Neutrophil (primary cell): ENCODE measurements around the gene EYA2.

Experiments
- H3K27ac ChIP-seq: fragments of 200-600 bp; sonication (generic); 2 replicates; pipeline ENCODE4 v1.5.1; 2016; ENCODE audit warnings: mild to moderate bottlenecking, moderate library complexity
- H3K27me3 ChIP-seq: fragments of 200-600 bp; sonication (generic); 2 replicates; pipeline ENCODE4 v1.6.0; 2016; ENCODE audit warnings: mild to moderate bottlenecking
- H3K36me3 ChIP-seq: fragments of 200-600 bp; sonication (generic); 2 replicates; pipeline ENCODE4 v1.5.1; 2017
- H3K4me1 ChIP-seq, 2 experiments: fragments of 200-600 bp in 1 of 2; sonication (generic) in 1 of 2; 1 replicate in 1 of 2; 2 replicates in 1 of 2; pipeline versions ENCODE4 v1.5.1 to v1.6.1; 2013 to 2016; ENCODE audit warnings: low read depth in 1 of 2, low read length in 1 of 2, mild to moderate bottlenecking in 1 of 2, moderate library complexity in 1 of 2; ENCODE audit not compliant: control insufficient read depth in 1 of 2, insufficient read depth in 1 of 2
- H3K4me3 ChIP-seq, 2 experiments: fragments of 200-600 bp in 1 of 2; sonication (generic) in 1 of 2; 1 replicate in 1 of 2; 2 replicates in 1 of 2; pipeline ENCODE4 v1.5.1; 2013 to 2016; ENCODE audit warnings: low read depth in 1 of 2, low read length in 1 of 2, mild to moderate bottlenecking in 1 of 2, moderate library complexity in 1 of 2
- H3K9me3 ChIP-seq: fragments of 200-600 bp; sonication (generic); 2 replicates; pipeline ENCODE4 v1.5.1; 2016
- TF ChIP-seq, protein P1 (sequence below): fragments of 200-600 bp; sonication (generic); IDR thresholded peaks from 2 replicates; pipeline ENCODE4 v1.5.1; 2016; ENCODE audit warnings: antibody characterized with exemption

EYA2 gene

DNA sequence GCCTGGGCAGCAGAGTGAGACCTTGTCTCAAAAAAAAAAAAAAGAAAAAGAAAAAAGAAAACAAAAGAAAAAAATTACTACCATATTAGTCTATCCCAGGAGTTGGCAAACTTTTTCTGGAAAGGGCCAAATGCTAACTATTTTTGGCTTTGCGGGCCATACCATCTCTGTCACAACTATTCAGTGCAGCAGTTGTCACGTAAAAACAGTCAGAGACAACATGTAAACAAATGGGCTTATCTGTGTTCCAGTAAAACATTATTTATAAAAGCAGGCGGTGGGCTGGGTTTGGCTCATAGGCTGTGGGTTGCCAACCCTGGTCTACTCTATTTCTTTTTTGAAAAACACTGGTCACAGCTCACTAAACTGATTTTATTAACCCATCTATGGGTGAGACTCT lies 53.4 kb downstream of the EYA2 start:
- Histone ChIP-seq H3K27ac (no peak overlapping the region), H3K36me3 (no peaks in the 10 kb centered on the region), H3K4me3 (no peak overlapping the region), H3K9me3 (no peaks in the 10 kb centered on the region), H3K4me1 (no peaks in the 10 kb centered on the region), H3K27me3 (peaks cover 6% of the 10 kb centered on the region)
- TF ChIP-seq, protein P1, sequence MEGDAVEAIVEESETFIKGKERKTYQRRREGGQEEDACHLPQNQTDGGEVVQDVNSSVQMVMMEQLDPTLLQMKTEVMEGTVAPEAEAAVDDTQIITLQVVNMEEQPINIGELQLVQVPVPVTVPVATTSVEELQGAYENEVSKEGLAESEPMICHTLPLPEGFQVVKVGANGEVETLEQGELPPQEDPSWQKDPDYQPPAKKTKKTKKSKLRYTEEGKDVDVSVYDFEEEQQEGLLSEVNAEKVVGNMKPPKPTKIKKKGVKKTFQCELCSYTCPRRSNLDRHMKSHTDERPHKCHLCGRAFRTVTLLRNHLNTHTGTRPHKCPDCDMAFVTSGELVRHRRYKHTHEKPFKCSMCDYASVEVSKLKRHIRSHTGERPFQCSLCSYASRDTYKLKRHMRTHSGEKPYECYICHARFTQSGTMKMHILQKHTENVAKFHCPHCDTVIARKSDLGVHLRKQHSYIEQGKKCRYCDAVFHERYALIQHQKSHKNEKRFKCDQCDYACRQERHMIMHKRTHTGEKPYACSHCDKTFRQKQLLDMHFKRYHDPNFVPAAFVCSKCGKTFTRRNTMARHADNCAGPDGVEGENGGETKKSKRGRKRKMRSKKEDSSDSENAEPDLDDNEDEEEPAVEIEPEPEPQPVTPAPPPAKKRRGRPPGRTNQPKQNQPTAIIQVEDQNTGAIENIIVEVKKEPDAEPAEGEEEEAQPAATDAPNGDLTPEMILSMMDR, result no peak

DNA sequence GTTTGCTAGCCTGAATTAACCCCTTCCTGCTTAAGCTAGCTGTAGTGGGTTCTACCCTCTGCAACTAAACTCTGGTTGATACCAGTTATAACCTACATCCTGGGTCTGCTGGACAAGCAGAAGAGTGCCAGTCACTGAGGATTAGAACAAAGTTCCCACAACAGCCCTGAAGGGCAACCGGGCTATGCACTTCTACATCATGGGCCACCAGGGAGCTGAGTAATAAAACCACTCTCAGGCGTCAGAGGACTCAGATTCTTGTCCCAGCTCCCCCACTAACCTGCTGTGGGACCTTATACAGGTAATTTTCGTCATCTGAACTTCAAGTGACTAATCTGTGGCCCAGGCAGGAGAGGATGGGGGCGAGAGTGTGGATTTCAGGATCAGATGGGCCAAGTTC lies 56.8 kb downstream of the EYA2 start:
- no peaks in the 10 kb centered on the region for H3K4me1 ChIP-seq
- TF ChIP-seq, protein P1, result no peak
- no peak overlapping the region for H3K4me3 ChIP-seq
- peaks cover 6% of the 10 kb centered on the region for H3K27me3 ChIP-seq
- no peaks in the 10 kb centered on the region for H3K36me3 ChIP-seq
- no peak overlapping the region for H3K27ac ChIP-seq
- H3K9me3 ChIP-seq, result no peaks in the 10 kb centered on the region

DNA sequence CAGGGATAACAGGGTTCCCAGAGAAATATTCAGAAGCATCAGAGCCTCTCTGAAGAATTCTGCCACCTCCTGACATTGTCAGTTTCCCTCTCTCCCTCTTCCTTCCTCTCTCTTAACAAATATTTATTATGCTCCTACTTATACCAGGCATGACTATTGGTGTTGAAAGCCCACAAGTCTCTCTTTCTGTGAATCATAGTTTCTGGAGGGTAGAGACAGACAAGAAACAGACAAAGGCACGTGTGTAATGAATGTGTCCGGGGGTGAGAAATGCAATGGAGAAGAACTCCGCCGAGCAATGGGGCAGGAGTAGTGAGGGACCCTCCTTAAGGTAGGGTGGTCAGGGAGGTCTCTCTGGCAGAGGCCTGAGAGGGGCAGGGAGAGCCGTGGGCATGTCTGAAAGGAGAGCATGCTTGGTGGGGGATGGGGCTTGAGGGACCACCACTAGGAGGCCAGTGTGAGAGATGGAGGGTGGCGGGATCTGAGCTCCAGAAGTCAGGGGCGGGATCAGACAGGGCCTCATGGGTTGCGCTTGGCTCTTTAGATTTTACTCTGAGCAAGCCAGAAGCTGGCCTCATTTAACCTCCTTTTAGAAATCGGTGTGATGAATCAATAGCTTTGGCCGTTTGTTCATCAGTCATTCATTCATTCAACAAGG lies 57.3 kb downstream of the EYA2 start:
- no peak overlapping the region for H3K27ac ChIP-seq
- no peaks in the 10 kb centered on the region for H3K9me3 ChIP-seq
- no peak overlapping the region for H3K4me3 ChIP-seq
- TF ChIP-seq, protein P1, result no peak
- peaks cover 6% of the 10 kb centered on the region for H3K27me3 ChIP-seq
- H3K4me1 ChIP-seq, result no peaks in the 10 kb centered on the region
- H3K36me3 ChIP-seq, result no peaks in the 10 kb centered on the region

DNA sequence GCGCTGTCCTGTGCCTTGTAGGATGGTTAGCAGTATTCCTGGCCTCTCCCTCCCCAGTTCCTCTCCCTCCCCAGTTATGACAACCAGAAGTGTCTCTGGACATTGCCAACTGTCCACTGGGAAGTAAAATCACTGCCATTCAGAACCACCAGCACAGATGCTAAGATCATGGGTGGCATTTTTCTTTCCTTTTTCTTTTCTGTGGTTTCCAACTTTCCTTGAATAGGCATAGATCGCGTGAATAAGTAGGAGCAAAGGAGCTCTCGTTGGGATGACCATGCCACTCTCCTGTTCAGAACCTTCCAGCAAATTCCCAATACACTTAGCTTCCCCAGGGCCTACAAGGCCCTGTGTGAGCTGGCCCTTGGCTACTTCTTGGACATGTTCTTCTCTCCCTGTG lies 59.0 kb downstream of the EYA2 start:
- no peaks in the 10 kb centered on the region for H3K36me3 ChIP-seq
- no peak overlapping the region for H3K4me3 ChIP-seq
- TF ChIP-seq, protein P1, result no peak
- H3K4me1 ChIP-seq, result no peaks in the 10 kb centered on the region
- H3K27ac ChIP-seq, result no peak overlapping the region
- H3K9me3 ChIP-seq, result no peaks in the 10 kb centered on the region
- H3K27me3 ChIP-seq, result peaks cover 6% of the 10 kb centered on the region

DNA sequence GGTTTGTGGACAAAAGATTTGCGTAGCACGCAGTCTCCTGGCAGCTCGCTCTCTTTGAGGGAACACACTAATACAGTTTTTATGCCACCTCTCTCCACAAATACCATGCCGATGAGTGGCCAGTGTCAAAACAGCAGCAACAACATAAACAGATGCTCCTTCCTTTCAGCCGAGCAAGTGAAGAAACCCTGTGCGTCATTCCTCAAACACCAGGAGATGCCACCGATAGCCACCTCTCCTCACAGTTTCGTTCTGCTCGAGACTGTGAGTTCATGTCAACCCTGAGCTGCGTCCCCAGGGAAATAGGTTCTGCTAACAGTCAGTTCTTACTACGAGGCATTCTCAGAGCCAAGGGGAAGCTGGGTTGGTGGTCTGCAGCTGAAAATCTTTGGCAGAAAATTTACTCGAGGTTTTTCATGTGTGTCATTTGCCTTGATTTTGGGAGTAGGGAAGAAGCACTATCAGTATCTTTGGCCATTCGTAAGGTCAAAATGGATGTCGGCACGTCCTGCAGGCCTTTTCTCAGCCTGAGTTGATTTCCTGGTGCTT lies 59.9 kb downstream of the EYA2 start:
- H3K4me3 ChIP-seq, result no peak overlapping the region
- TF ChIP-seq, protein P1, result no peak
- H3K4me1 ChIP-seq, result no peaks in the 10 kb centered on the region
- peaks cover 3% of the 10 kb centered on the region for H3K27me3 ChIP-seq
- H3K9me3 ChIP-seq, result no peaks in the 10 kb centered on the region
- no peaks in the 10 kb centered on the region for H3K36me3 ChIP-seq
- no peak overlapping the region for H3K27ac ChIP-seq
